Liver (tissue), 3 donors: ENCODE data around the gene GNB1.

Source experiments
- EGR1 ChIP-seq, 2 donors: IDR thresholded peaks; 2 replicates each; pipeline ENCODE4 v1.6.1; 2016 to 2018; ENCODE audit warnings: antibody characterized with exemption in 2 of 2, low read depth in 2 of 2
- FOXA1 ChIP-seq: IDR thresholded peaks from 2 replicates; pipeline ENCODE4 v1.6.1; 2016; ENCODE audit warnings: antibody characterized with exemption
- FOXA2 ChIP-seq: IDR thresholded peaks from 2 replicates; pipeline ENCODE4 v1.6.1; 2016; ENCODE audit warnings: antibody characterized with exemption
- JUND ChIP-seq, 2 donors: IDR thresholded peaks; 2 replicates each; pipeline ENCODE4 v1.6.1; 2016; ENCODE audit warnings: antibody characterized with exemption in 2 of 2
- NR2F2 ChIP-seq: IDR thresholded peaks from 2 replicates; pipeline ENCODE4 v1.6.1; 2016; ENCODE audit warnings: antibody characterized with exemption
- RAD21 ChIP-seq, 2 donors: IDR thresholded peaks; 2 replicates each; pipeline ENCODE4 v1.6.1; 2016; ENCODE audit warnings: antibody characterized with exemption in 2 of 2, mild to moderate bottlenecking in 2 of 2
- SP1 ChIP-seq: IDR thresholded peaks from 2 replicates; pipeline ENCODE4 v1.6.1; 2018; ENCODE audit warnings: antibody characterized with exemption, mild to moderate bottlenecking
- TF ChIP-seq, protein P1 (sequence below): fragments of 150-350 bp; IDR thresholded peaks from 2 replicates; pipeline ENCODE4 v1.5.1; 2017; ENCODE audit warnings: improper control_type of control experiment, low read depth, low read length; ENCODE audit not compliant: missing input control
- TF ChIP-seq, protein P2 (sequence below): IDR thresholded peaks from 2 replicates; pipeline ENCODE4 v1.6.1; 2016; ENCODE audit warnings: antibody characterized with exemption
- TF ChIP-seq, protein P3 (sequence below): IDR thresholded peaks from 2 replicates; pipeline ENCODE4 v1.6.1; 2016; ENCODE audit warnings: antibody characterized with exemption, mild to moderate bottlenecking
- TF ChIP-seq, protein P4 (sequence below): IDR thresholded peaks from 2 replicates; pipeline ENCODE4 v1.6.1; 2016; ENCODE audit warnings: antibody characterized with exemption
- donor health status: healthy.
- donor health status: healthy.

DNA sequence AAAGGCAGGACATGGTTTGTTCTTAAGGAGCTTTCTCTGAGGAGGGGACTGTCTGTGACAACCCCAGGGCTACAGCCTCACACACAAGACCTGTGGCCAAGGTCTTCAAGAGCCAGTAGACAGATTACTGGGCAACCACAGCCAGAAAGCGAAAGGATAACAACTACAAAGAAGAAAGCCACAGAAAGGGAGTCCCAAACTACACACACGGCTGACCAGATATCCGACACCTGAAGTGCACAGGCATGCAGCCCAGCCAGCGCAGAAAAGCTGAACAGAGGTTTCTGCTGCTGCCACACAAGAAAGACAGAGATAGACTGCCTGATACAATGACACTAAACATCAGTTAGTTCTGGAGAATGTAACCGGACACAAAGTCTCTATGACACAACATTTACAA is 91.2 kb downstream of the GNB1 start:
- TF ChIP-seq, protein P1, sequence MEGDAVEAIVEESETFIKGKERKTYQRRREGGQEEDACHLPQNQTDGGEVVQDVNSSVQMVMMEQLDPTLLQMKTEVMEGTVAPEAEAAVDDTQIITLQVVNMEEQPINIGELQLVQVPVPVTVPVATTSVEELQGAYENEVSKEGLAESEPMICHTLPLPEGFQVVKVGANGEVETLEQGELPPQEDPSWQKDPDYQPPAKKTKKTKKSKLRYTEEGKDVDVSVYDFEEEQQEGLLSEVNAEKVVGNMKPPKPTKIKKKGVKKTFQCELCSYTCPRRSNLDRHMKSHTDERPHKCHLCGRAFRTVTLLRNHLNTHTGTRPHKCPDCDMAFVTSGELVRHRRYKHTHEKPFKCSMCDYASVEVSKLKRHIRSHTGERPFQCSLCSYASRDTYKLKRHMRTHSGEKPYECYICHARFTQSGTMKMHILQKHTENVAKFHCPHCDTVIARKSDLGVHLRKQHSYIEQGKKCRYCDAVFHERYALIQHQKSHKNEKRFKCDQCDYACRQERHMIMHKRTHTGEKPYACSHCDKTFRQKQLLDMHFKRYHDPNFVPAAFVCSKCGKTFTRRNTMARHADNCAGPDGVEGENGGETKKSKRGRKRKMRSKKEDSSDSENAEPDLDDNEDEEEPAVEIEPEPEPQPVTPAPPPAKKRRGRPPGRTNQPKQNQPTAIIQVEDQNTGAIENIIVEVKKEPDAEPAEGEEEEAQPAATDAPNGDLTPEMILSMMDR, result no peak
- TF ChIP-seq, protein P2, sequence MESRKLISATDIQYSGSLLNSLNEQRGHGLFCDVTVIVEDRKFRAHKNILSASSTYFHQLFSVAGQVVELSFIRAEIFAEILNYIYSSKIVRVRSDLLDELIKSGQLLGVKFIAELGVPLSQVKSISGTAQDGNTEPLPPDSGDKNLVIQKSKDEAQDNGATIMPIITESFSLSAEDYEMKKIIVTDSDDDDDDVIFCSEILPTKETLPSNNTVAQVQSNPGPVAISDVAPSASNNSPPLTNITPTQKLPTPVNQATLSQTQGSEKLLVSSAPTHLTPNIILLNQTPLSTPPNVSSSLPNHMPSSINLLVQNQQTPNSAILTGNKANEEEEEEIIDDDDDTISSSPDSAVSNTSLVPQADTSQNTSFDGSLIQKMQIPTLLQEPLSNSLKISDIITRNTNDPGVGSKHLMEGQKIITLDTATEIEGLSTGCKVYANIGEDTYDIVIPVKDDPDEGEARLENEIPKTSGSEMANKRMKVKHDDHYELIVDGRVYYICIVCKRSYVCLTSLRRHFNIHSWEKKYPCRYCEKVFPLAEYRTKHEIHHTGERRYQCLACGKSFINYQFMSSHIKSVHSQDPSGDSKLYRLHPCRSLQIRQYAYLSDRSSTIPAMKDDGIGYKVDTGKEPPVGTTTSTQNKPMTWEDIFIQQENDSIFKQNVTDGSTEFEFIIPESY, result no peak
- TF ChIP-seq NR2F2 (no peak), FOXA2 (no peak), RAD21 (IDR thresholded peaks at IDR 0.05) (no peak), SP1 (no peak), FOXA1 (no peak), EGR1 (IDR thresholded peaks at IDR 0.05; ENCODE audit: low read depth in 2 of 2) (no peak), JUND (IDR thresholded peaks at IDR 0.05) (no peak)
- TF ChIP-seq, protein P3, sequence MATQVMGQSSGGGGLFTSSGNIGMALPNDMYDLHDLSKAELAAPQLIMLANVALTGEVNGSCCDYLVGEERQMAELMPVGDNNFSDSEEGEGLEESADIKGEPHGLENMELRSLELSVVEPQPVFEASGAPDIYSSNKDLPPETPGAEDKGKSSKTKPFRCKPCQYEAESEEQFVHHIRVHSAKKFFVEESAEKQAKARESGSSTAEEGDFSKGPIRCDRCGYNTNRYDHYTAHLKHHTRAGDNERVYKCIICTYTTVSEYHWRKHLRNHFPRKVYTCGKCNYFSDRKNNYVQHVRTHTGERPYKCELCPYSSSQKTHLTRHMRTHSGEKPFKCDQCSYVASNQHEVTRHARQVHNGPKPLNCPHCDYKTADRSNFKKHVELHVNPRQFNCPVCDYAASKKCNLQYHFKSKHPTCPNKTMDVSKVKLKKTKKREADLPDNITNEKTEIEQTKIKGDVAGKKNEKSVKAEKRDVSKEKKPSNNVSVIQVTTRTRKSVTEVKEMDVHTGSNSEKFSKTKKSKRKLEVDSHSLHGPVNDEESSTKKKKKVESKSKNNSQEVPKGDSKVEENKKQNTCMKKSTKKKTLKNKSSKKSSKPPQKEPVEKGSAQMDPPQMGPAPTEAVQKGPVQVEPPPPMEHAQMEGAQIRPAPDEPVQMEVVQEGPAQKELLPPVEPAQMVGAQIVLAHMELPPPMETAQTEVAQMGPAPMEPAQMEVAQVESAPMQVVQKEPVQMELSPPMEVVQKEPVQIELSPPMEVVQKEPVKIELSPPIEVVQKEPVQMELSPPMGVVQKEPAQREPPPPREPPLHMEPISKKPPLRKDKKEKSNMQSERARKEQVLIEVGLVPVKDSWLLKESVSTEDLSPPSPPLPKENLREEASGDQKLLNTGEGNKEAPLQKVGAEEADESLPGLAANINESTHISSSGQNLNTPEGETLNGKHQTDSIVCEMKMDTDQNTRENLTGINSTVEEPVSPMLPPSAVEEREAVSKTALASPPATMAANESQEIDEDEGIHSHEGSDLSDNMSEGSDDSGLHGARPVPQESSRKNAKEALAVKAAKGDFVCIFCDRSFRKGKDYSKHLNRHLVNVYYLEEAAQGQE, result no peak
- TF ChIP-seq, protein P4, sequence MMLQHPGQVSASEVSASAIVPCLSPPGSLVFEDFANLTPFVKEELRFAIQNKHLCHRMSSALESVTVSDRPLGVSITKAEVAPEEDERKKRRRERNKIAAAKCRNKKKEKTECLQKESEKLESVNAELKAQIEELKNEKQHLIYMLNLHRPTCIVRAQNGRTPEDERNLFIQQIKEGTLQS, result no peak
